GM18907 (cell line): ENCODE measurements around the gene HLA-DRA.
A peak's percentile ranks its signal among the peaks of the same experiment; 100 is the strongest.

Experiments
- ATAC-seq: cut with Tn5 transposase; IDR thresholded peaks from one replicate; pipeline ENCODE4 v1.9.1; 2021; ENCODE audit warnings: mild to moderate bottlenecking, moderate library complexity; ENCODE audit not compliant: unreplicated experiment

HLA-DRA gene

GRCh38 chr6:32439602-32440214 is at the start of gene HLA-DRA:
Gene HLA-DRA (plus strand): TSS chr6:32439887. CDS start chr6:32439951, 64 bp downstream.
- peak; percentile 74 for ATAC-seq

- no peak for ATAC-seq
Observed at GRCh38 chr6:32391505-32391904, 48.2 kb upstream of the HLA-DRA start.

DNA sequence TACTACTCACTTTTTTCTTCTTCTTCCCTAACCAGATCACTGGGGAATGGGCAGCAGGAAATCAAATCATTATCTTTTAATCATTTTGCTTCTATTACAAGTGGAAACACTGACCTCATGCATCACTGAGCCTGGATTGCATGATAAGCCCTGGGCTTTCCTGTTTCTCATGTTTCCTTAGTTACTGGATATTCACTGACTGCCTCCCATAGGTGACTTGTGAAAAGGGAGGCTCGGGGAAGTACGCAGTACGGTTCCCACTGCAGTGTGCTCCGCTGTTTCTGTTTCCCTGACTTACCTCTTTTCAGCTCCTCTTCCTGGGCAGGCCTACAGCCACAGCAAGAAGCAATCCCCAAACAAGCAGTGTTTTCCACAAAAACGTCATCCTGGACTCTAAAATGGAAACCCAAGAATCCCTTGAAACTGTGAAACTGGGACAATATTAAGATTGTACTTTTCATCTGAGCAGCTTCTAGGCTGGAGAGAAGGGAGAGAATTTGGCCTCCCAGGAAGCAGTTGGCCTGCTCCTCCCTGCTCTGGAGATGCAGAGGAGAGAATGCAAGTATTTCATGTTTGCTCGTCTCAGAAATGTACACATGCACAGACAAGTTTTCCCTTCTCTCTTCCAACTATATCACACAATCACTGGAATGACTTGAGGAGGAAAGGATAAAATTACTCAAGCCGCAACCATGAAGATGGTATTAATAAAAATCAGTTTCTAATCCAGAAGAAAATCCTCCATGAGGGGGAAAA is 45.8 kb upstream of the HLA-DRA start:
- no peak for ATAC-seq

GRCh38 chr6:32396028-32396427 is 43.7 kb upstream of the HLA-DRA start:
- no peak for ATAC-seq

DNA sequence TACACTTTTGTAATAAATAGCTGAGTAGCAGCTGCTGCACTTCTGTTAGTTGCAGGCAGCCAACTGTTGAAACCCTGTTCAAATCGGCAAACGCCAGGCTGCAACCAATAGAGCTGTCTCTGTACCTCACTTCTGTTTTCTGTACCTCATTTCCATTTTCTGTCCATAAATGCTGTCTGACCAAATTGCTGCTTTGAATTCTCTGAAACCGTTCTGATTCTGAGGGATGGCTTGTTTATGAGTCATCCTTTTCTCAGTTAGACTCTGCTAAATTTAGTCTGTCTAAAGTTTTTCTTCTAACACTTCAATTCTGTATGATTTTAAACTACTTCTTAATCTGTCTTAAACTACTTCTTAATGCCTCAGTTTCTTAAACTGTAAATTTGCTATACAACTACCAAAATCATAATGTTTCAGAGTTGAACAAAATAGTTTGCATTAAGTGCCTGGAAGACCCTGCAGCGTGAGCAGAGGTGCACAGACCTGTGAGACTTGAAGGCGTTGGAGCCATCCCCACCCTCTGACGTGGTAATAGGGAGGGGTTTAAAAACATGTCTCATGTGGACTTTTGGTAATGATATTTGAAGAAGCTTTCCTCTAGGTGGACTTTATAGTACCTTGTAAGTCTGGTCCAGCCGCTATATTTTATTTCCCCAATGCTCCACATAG is 42.3 kb upstream of the HLA-DRA start:
- peak; percentile 75 for ATAC-seq

- ATAC-seq = no peak
Observed at GRCh38 chr6:32401284-32401963, 38.3 kb upstream of the HLA-DRA start.

DNA sequence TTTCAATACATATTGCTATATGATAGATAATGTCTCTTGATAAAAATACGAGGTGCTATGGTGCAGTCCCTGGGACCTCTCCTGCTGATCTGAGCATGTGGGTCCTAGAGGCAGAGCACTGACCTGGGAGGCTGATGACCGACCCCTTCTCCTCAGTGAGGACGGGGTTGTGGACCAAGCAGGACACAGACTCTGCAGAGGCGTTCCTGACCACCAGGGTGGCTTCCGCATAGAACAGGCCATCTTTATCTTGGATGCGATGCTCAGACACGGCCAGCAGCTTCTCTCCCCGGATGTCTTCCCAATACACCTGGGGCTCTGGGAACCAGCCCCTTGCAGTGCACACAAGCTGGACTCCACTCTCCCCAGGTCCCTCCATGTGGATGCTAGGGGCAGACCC is 36.9 kb upstream of the HLA-DRA start:
- ATAC-seq = no peak

DNA sequence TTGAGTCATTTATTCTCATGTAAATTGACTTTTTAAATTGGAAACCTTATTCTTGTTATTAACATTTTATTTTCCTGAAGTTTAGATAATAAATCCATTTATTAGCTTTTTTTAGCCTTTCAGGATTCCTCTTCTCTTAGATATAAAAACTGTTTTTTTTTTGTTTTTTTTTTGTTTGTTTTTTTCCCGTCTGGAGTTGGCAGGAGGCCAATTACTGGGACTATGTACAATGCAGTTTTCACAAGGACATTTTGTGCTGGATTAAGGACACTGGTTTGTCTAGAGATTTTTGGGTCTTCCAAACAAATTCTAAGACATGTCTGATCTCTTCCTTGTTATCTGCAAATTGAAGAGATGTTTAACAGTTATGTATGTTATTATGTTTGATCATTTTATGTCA is 34.0 kb upstream of the HLA-DRA start:
- ATAC-seq = no peak

DNA sequence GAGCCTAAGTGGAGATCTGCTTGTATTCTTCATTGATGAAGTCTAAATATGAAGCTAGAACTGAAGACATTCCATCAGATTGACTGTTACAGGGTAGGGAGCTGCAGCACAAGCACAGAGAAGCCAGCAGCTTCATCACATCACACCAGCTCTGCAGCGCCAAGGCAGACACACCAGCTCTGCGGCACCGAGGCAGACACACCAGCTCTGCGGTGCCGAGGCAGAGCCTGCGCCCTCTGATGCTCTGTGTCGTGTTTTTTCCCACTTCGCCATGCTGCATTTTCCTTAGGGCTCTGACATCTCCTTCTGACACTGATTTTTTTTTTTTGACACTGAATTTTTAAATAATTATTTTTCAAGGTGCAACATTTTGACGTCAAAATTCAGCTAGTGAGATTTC is 33.5 kb upstream of the HLA-DRA start:
- no peak for ATAC-seq

DNA sequence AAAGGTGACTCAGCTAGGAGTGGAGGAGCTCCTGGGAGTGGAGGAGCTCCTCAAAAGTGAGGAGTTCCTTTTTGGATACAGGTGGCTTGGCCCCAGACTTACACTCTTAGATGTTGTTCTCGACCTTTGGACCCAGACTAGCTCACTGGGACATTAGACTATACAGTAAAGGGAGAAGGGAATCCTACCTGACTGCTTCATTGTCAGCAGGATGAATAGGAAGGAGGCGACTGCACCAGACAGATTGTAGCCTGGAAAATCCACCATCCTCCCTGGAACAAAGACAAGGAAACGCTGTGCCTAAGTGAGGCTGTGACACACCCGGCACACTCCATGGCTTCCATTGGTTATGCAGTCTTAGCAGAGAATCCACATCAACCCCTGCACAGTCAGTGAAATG is 32.8 kb upstream of the HLA-DRA start, which contains the start of gene BTNL2:
Gene BTNL2 (minus strand): TSS at position 325 of the 400 bp plus-strand sequence. CDS start 58 bp downstream, at position 267.
- ATAC-seq = no peak

- no peak for ATAC-seq
Observed at GRCh38 chr6:32410906-32411305, 28.8 kb upstream of the HLA-DRA start.

- ATAC-seq = no peak
Observed at GRCh38 chr6:32411566-32412327, 27.9 kb upstream of the HLA-DRA start.

DNA sequence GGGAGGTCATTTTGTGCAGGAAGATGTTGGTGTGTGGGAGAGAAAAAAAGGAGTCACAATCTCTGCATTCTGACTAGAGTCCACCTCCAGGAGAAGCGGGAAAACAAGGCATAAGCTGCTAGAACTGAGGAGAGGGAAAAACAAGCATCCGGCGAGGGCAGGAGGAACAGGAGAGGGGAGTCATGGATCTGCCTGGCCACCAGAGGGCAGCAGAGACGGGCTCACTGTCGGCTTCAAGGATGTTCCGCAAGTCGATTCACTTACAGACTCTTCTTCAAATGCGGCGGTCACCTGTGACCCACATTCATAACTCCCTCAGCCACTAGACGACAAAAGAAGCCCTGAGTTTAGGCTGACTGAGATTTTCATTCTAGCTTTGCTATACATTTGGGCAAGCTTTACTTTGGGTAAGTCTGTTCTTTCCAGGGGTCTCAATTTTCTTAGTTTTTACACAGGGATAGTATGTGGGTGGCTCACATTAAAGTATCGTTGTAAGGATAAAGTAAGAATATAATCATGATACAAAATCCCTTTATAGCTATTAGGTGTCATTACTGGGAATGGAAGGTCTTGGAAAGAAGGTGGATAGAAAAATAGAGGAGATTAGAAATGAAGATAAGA is 26.1 kb upstream of the HLA-DRA start:
- no peak for ATAC-seq

DNA sequence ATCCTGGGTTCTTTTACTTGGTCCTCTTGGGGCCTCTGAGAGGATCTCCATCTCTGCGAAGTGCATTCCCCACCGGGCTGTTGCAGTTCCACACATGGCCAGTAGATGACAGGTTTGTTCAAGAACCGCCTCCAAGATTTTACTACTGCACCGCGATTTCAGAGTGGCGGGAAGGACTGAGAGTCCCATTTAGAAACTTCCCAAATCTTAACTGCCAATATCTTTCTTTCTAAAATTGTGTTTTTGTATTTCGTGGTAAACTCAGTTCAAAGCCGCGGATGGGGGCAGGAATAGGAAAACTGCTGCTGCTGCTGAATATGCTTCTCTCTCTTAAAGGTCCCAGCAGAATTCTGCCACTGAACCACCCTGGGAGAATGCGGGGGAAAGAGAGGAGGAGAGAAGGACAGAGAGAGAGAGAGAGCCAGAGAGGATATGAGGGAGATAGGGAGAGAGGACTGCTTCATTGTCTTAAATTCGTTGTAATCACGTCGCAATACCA is 24.1 kb upstream of the HLA-DRA start:
- ATAC-seq = no peak

DNA sequence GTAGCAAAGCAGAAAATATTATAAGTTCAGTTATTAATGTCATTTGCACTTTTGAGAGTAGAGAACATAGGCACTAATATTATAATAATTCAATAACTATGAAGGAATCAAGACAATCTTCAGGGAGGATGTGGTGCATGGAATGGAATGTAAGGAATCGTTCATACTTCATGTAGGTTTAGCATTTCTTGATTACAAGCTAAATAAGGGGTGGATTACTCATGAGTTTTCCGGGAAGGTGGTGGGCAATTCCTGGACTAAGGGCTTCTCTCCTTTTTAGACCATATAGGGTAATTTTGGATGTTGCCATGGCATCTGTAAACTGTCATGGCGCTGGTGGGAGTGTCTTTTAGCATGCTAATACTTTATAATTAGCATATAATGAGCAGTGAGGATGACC is 23.7 kb upstream of the HLA-DRA start:
- ATAC-seq = no peak

GRCh38 chr6:32424589-32425300 is 14.9 kb upstream of the HLA-DRA start:
- no peak for ATAC-seq

- ATAC-seq = no peak
Observed at GRCh38 chr6:32426338-32426737, 13.3 kb upstream of the HLA-DRA start.

DNA sequence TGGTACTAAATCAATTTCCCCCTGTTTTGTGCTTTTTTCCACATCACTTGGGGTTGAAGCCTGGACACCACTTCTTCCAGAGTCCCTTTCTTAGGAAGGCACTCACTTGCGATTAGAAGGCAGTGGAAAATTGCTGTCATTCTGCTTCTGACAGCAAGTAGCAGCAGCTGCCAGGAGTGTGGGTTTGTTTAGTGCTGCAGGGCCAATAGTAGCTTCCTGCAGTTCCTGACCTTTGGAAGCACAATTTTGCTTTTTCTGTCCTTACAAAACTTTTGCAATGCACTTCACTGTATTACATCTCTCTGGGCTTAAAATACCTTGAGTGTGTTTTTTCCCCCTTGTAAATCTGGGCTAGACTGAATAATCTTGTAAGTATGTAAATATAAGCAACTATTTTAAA is 12.5 kb upstream of the HLA-DRA start:
- no peak for ATAC-seq

DNA sequence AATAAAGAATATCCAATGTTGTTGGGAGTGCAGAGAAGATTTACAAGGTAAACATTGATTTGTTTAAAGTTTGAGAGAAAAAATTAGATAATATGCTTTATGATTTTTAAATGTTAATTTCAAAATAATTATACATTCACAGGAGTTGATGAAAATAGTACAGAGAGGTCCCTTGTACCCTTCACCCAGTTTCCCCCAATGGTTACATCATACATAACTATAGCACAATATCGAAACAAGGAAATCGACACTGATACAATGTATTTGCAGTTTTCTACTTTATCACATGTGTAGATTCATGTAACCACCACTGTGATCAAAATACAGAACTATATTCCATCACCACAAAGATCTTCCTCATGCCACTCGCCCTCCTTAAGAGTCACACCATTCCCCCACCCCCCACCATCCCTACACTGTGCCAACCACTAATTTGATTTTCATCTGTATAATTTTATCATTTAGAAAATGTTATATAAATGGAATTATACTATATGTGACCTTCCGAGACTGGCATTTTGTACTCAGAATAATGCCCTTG is 11.7 kb upstream of the HLA-DRA start:
- no peak for ATAC-seq
